Neural progenitor cell (in vitro differentiated cells): ENCODE measurements around the gene FGD3. TPM values are rescaled to one million over a fixed set of nuclear protein-coding genes. Genes with fewer than 3 reads are reported as not detected.

Experiments used
- DNase-seq: peaks from one replicate; pipeline ENCODE4 v3.0.0-alpha.2; 2016; ENCODE audit warnings: low spot score
- H2AFZ ChIP-seq: fragments of 200-600 bp; sonication (generic); replicated peaks from 2 replicates; pipeline ENCODE4 v1.6.1; 2016; ENCODE audit warnings: antibody characterized with exemption
- H3F3A ChIP-seq: fragments of 200-600 bp; sonication (generic); 2 replicates; pipeline ENCODE4 v1.6.1; 2016; ENCODE audit warnings: antibody characterized with exemption, low read depth
- H3K27ac ChIP-seq: fragments of 200-600 bp; sonication (generic); 2 replicates; pipeline ENCODE4 v1.5.1; 2016; ENCODE audit warnings: mild to moderate bottlenecking
- H3K27me3 ChIP-seq: fragments of 200-600 bp; sonication (generic); 2 replicates; pipeline ENCODE4 v1.6.1; 2016; ENCODE audit warnings: mild to moderate bottlenecking, moderate library complexity
- H3K36me3 ChIP-seq: fragments of 200-600 bp; sonication (generic); 2 replicates; pipeline ENCODE4 v1.5.1; 2016
- H3K4me1 ChIP-seq: fragments of 200-600 bp; sonication (generic); 2 replicates; pipeline ENCODE4 v1.6.1; 2016; ENCODE audit warnings: mixed run types
- H3K4me2 ChIP-seq: fragments of 200-600 bp; sonication (generic); 2 replicates; pipeline ENCODE4 v1.6.1; 2016
- H3K4me3 ChIP-seq: fragments of 200-600 bp; sonication (generic); 2 replicates; pipeline ENCODE4 v1.5.1; 2016
- H3K79me2 ChIP-seq: fragments of 200-600 bp; sonication (generic); 2 replicates; pipeline ENCODE4 v1.6.1; 2016; ENCODE audit warnings: low read depth
- H3K9ac ChIP-seq: fragments of 200-600 bp; sonication (generic); 2 replicates; pipeline ENCODE4 v1.6.1; 2016
- H3K9me3 ChIP-seq: fragments of 200-600 bp; sonication (generic); 2 replicates; pipeline ENCODE4 v1.5.1; 2016; ENCODE audit warnings: low read depth
- H4K20me1 ChIP-seq: fragments of 200-600 bp; sonication (generic); 2 replicates; pipeline ENCODE4 v1.6.1; 2016; ENCODE audit warnings: low read depth
- H3K27ac Mint-ChIP-seq: 3 replicates; pipeline ENCODE4 v1.8.0; 2021; ENCODE audit warnings: mixed read lengths
- H3K27me3 Mint-ChIP-seq: 2 replicates; pipeline ENCODE4 v1.8.0; 2022; ENCODE audit warnings: low read depth, mild to moderate bottlenecking, inconsistent platforms, moderate library complexity, mixed read lengths; ENCODE audit not compliant: insufficient read depth
- H3K36me3 Mint-ChIP-seq: 3 replicates; pipeline ENCODE4 v1.8.0; 2021; ENCODE audit warnings: mixed read lengths
- H3K4me1 Mint-ChIP-seq: 3 replicates; pipeline ENCODE4 v1.8.0; 2021; ENCODE audit warnings: mixed read lengths
- H3K4me3 Mint-ChIP-seq: 3 replicates; pipeline ENCODE4 v1.8.0; 2021; ENCODE audit warnings: mild to moderate bottlenecking, moderate library complexity, mixed read lengths
- H3K9me3 Mint-ChIP-seq: 3 replicates; pipeline ENCODE4 v1.8.0; 2020; ENCODE audit warnings: mixed read lengths
- EZH2 ChIP-seq: fragments of 200-600 bp; sonication (generic); IDR thresholded peaks from 2 replicates; pipeline ENCODE4 v1.6.1; 2017; ENCODE audit warnings: antibody characterized with exemption, mild to moderate bottlenecking, moderate library complexity
- EZH2phosphoT487 ChIP-seq: fragments of 200-600 bp; sonication (generic); IDR thresholded peaks from 2 replicates; pipeline ENCODE4 v1.6.1; 2017; ENCODE audit warnings: antibody characterized with exemption
- total RNA-seq: library from RNA; depleted of rRNA; stranded (reverse); fragments of >200 nt; gene quantifications from 2 replicates; pipeline ENCODE4 v1.2.3, GENCODE V29; 2015; ENCODE audit warnings: low replicate concordance
- TF ChIP-seq, protein P1 (sequence below): fragments of 200-600 bp; sonication (generic); IDR thresholded peaks from 2 replicates; pipeline ENCODE4 v1.5.1; 2017; ENCODE audit warnings: antibody characterized with exemption, mild to moderate bottlenecking

Gene FGD3
- total RNA-seq, 1 donor from 2014 or later: 0.56 TPM

DNA sequence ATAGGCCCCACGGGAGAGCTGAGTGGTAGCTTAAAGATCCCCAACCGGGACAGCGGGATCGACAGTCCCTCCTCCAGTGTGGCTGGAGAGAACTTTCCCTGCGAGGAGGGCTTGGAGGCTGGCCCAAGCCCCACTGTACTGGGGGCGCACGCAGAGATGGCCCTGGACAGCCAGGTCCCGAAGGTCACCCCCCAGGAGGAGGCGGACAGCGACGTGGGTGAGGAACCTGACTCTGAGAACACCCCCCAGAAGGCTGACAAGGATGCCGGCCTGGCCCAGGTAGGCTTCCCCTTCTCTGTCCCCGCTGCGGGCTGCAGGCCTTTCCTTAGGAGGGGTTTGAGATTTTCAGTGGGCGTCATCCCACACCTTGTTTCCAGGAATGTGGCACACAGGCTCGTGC, 29.1 kb downstream of the FGD3 start:
- no peaks in the 10 kb centered on the region for H3K36me3 Mint-ChIP-seq
- H3K79me2 ChIP-seq: no peaks in the 10 kb centered on the region
- H3K27ac ChIP-seq: no peak overlapping the region
- no peak overlapping the region for H3K4me3 ChIP-seq
- no peak overlapping the region for H3K4me2 ChIP-seq
- no peak overlapping the region for H3K9ac ChIP-seq
- H3K27me3 ChIP-seq: no peaks in the 10 kb centered on the region
- no peak overlapping the region for H2AFZ ChIP-seq
- no peak overlapping the region for H3K4me3 Mint-ChIP-seq
- H3K9me3 ChIP-seq: no peaks in the 10 kb centered on the region
- no peaks in the 10 kb centered on the region for H3K36me3 ChIP-seq
- peaks cover 8% of the 10 kb centered on the region for H3F3A ChIP-seq
- DNase-seq: no peak
- peaks cover 13% of the 10 kb centered on the region for H3K9me3 Mint-ChIP-seq
- H3K27me3 Mint-ChIP-seq: no peaks in the 10 kb centered on the region
- H3K27ac Mint-ChIP-seq: no peak overlapping the region
- H4K20me1 ChIP-seq: no peaks in the 10 kb centered on the region
- TF ChIP-seq EZH2: no peak
- no peak for TF ChIP-seq EZH2phosphoT487
- TF ChIP-seq, protein P1, sequence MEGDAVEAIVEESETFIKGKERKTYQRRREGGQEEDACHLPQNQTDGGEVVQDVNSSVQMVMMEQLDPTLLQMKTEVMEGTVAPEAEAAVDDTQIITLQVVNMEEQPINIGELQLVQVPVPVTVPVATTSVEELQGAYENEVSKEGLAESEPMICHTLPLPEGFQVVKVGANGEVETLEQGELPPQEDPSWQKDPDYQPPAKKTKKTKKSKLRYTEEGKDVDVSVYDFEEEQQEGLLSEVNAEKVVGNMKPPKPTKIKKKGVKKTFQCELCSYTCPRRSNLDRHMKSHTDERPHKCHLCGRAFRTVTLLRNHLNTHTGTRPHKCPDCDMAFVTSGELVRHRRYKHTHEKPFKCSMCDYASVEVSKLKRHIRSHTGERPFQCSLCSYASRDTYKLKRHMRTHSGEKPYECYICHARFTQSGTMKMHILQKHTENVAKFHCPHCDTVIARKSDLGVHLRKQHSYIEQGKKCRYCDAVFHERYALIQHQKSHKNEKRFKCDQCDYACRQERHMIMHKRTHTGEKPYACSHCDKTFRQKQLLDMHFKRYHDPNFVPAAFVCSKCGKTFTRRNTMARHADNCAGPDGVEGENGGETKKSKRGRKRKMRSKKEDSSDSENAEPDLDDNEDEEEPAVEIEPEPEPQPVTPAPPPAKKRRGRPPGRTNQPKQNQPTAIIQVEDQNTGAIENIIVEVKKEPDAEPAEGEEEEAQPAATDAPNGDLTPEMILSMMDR: no peak
- H3K4me1 Mint-ChIP-seq: peaks cover 15% of the 10 kb centered on the region
- no peaks in the 10 kb centered on the region for H3K4me1 ChIP-seq

DNA sequence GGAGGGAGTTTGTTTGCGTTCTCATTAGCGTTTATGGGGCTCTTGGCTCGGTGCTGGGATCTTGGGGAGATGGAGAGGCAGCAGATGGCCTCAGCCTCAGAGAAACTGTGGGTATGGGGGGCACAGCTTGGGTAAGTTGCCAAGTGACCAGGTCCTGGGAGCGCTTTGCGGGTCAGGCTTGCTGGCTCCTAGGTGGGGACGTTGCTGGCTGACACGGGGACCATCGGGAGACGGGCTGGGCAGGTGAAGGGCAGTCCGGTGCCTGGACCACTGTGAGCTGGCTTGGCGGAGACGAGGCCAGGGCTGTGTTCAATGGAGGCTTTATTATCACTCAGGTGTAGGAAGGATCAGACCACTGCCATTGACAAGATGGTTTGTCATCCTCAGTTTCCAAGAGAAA, 30.0 kb downstream of the FGD3 start:
- H3K27me3 ChIP-seq: no peaks in the 10 kb centered on the region
- H3K9ac ChIP-seq: no peak overlapping the region
- Mint-ChIP-seq H3K36me3 (no peaks in the 10 kb centered on the region), H3K27ac (peak overlapping the region; percentile 36), H3K4me1 (peaks cover 13% of the 10 kb centered on the region), H3K27me3 (no peaks in the 10 kb centered on the region), H3K4me3 (peak overlapping the region; percentile 47), H3K9me3 (peaks cover 19% of the 10 kb centered on the region)
- no peaks in the 10 kb centered on the region for H4K20me1 ChIP-seq
- peaks cover 6% of the 10 kb centered on the region for H3F3A ChIP-seq
- no peaks in the 10 kb centered on the region for H3K36me3 ChIP-seq
- H3K4me2 ChIP-seq: no peak overlapping the region
- H3K4me1 ChIP-seq: no peaks in the 10 kb centered on the region
- H2AFZ ChIP-seq: no peak overlapping the region
- H3K4me3 ChIP-seq: no peak overlapping the region
- H3K27ac ChIP-seq: no peak overlapping the region
- TF ChIP-seq EZH2phosphoT487: no peak
- TF ChIP-seq EZH2: no peak
- TF ChIP-seq, protein P1: no peak
- no peaks in the 10 kb centered on the region for H3K79me2 ChIP-seq
- no peaks in the 10 kb centered on the region for H3K9me3 ChIP-seq
- DNase-seq: no peak

DNA sequence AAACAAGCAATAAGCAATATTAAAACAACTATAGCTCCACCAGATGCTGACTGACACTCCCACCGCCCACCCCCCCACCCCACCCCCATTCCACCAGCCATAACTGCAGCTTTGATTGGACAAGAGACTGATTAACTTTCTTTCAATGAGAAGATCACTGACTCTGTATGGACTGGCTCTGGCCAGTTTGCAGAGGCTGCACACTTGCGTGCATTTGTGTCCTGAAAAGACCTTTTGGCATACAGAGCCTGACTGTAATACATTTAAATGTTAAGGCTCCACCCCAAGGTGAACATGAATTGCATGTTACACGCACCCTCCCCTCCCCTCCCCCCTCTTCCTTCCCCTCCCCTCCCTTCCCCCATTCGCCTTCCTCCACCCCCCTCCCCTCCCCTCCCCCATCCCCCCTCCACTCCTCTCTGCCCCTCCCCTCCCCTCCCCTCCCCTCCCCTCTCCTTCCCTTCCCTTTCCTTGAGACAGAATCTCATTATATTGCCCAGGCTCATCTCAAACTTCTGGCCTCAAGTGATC, 31.1 kb downstream of the FGD3 start:
- Histone ChIP-seq H3K4me2 (no peak overlapping the region), H3K9ac (no peak overlapping the region), H2AFZ (no peak overlapping the region), H3K9me3 (peaks cover 8% of the 10 kb centered on the region), H3K27me3 (no peaks in the 10 kb centered on the region), H3K4me1 (no peaks in the 10 kb centered on the region), H3K27ac (no peak overlapping the region), H3K4me3 (no peak overlapping the region), H3F3A (no peaks in the 10 kb centered on the region), H4K20me1 (no peaks in the 10 kb centered on the region), H3K36me3 (no peaks in the 10 kb centered on the region), H3K79me2 (no peaks in the 10 kb centered on the region)
- Mint-ChIP-seq H3K4me3 (no peak overlapping the region), H3K27ac (no peak overlapping the region), H3K27me3 (no peaks in the 10 kb centered on the region), H3K4me1 (peaks cover 11% of the 10 kb centered on the region), H3K9me3 (peaks cover 26% of the 10 kb centered on the region), H3K36me3 (no peaks in the 10 kb centered on the region)
- no peak for TF ChIP-seq EZH2
- no peak for TF ChIP-seq EZH2phosphoT487
- TF ChIP-seq, protein P1: no peak
- no peak for DNase-seq
